ENCODE data around the gene PPP1R1B.
A peak's percentile ranks its signal among the peaks of the same experiment; 100 is the strongest.

Gene PPP1R1B

DNA sequence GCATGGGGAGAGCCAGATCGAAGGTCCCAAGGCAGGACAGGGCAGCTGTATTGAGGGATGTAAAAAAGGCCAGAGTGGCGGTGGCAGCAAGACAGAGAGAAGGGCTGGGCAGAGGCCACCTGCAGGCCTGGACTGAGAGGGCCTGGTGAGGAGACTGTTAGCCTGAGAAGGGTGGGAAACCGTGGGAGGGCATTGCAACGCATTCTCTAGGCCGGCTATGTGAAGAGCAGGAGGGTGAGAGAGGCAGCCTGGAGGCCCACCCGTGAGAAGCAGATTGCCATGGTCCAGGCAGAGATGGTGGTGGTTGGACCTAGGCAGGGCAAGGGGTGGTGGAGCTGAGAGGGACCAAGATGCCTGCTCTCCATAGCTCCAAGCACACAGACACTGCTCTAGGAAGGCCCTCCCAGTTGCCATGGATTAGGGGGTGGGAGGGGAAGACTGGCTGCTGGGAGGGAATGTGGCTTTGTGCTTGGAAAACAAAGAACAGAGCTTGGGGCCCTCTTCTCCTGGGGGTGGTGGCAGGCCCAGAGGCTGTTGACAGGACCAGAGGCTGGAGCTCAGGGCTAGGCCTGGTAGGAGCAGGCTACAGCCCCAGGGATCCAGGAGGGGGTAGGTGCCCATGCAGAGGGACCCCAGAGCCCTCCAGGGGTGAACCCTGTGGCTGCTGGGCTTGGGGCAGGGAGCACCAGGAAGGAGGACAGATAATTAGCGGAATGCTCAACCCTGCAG lies 26.0 kb downstream of the PPP1R1B start:
- Histone ChIP-seq H3K9ac (ENCODE audit: low read depth, low read length, poor library complexity, severe bottlenecking) (no peak overlapping the region), H3K79me2 (ENCODE audit: insufficient read depth, low read length) (peaks cover 5% of the 10 kb centered on the region; the same call in 1 of the 2 replicates), H3K4me3 (ENCODE audit: low read length, poor library complexity, severe bottlenecking) (no peak overlapping the region), H4K20me1 (ENCODE audit: insufficient read depth, low read length, poor library complexity, severe bottlenecking) (no peaks in the 10 kb centered on the region), H3F3A (ENCODE audit: low read depth) (no peaks in the 10 kb centered on the region), H3K4me2 (ENCODE audit: low read depth, low read length, poor library complexity, severe bottlenecking) (no peak overlapping the region), H2AFZ (ENCODE audit: low read length) (no peak overlapping the region), H3K9me3 (ENCODE audit: insufficient read depth, low read depth, low read length) (no peaks in the 10 kb centered on the region), H3K4me1 (ENCODE audit: insufficient read depth, low read length, poor library complexity, severe bottlenecking) (no peaks in the 10 kb centered on the region), H3K27me3 (ENCODE audit: insufficient read depth, low read length, poor library complexity, severe bottlenecking) (no peaks in the 10 kb centered on the region), H3K9me2 (replicated peaks; ENCODE audit: low read depth, low read length) (no peaks in the 10 kb centered on the region), H3K36me3 (ENCODE audit: insufficient read depth, low read length) (peaks cover 5% of the 10 kb centered on the region; the same call in 1 of the 2 replicates)
- TF ChIP-seq EZH2phosphoT487 (IDR thresholded peaks at IDR 0.05; ENCODE audit: borderline replicate concordance) = no peak
- TF ChIP-seq, protein P1, sequence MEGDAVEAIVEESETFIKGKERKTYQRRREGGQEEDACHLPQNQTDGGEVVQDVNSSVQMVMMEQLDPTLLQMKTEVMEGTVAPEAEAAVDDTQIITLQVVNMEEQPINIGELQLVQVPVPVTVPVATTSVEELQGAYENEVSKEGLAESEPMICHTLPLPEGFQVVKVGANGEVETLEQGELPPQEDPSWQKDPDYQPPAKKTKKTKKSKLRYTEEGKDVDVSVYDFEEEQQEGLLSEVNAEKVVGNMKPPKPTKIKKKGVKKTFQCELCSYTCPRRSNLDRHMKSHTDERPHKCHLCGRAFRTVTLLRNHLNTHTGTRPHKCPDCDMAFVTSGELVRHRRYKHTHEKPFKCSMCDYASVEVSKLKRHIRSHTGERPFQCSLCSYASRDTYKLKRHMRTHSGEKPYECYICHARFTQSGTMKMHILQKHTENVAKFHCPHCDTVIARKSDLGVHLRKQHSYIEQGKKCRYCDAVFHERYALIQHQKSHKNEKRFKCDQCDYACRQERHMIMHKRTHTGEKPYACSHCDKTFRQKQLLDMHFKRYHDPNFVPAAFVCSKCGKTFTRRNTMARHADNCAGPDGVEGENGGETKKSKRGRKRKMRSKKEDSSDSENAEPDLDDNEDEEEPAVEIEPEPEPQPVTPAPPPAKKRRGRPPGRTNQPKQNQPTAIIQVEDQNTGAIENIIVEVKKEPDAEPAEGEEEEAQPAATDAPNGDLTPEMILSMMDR (conservative IDR thresholded peaks at IDR 0.05; ENCODE audit: low read length) = no peak

DNA sequence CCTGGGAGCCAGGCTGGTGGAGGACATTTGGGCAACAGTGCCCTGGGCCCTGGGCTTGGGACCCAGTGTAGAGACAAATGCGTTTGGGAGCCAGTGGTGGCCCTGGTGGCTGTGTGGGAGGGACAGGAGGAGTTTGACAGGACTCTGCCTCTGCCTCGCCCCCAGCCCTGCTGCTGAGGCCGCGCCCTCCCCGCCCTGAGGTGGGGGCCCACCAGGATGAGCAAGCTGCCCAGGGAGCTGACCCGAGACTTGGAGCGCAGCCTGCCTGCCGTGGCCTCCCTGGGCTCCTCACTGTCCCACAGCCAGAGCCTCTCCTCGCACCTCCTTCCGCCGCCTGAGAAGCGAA lies 26.5 kb downstream of the PPP1R1B start:
- no peaks in the 10 kb centered on the region for H3K9me3 ChIP-seq (ENCODE audit: insufficient read depth, low read depth, low read length)
- H2AFZ ChIP-seq (ENCODE audit: low read length) = no peak overlapping the region
- H3K27me3 ChIP-seq (ENCODE audit: insufficient read depth, low read length, poor library complexity, severe bottlenecking) = no peaks in the 10 kb centered on the region
- no peaks in the 10 kb centered on the region for H3K4me1 ChIP-seq (ENCODE audit: insufficient read depth, low read length, poor library complexity, severe bottlenecking)
- no peak overlapping the region for H3K9ac ChIP-seq (ENCODE audit: low read depth, low read length, poor library complexity, severe bottlenecking)
- H3K9me2 ChIP-seq (replicated peaks; ENCODE audit: low read depth, low read length) = no peaks in the 10 kb centered on the region
- H3K4me2 ChIP-seq (ENCODE audit: low read depth, low read length, poor library complexity, severe bottlenecking) = no peak overlapping the region
- H3K4me3 ChIP-seq (ENCODE audit: low read length, poor library complexity, severe bottlenecking) = no peak overlapping the region
- H3K79me2 ChIP-seq (ENCODE audit: insufficient read depth, low read length) = 0 out of 2 replicates have a peak, but pooled peaks cover 4% of the 10 kb centered on the region
- peaks cover 10% of the 10 kb centered on the region; the same call in 1 of the 2 replicates for H3K36me3 ChIP-seq (ENCODE audit: insufficient read depth, low read length)
- no peak for TF ChIP-seq EZH2phosphoT487 (IDR thresholded peaks at IDR 0.05; ENCODE audit: borderline replicate concordance)
- TF ChIP-seq, protein P1 (conservative IDR thresholded peaks at IDR 0.05; ENCODE audit: low read length) = no peak
- H4K20me1 ChIP-seq (ENCODE audit: insufficient read depth, low read length, poor library complexity, severe bottlenecking) = no peaks in the 10 kb centered on the region
- H3F3A ChIP-seq (ENCODE audit: low read depth) = no peaks in the 10 kb centered on the region

DNA sequence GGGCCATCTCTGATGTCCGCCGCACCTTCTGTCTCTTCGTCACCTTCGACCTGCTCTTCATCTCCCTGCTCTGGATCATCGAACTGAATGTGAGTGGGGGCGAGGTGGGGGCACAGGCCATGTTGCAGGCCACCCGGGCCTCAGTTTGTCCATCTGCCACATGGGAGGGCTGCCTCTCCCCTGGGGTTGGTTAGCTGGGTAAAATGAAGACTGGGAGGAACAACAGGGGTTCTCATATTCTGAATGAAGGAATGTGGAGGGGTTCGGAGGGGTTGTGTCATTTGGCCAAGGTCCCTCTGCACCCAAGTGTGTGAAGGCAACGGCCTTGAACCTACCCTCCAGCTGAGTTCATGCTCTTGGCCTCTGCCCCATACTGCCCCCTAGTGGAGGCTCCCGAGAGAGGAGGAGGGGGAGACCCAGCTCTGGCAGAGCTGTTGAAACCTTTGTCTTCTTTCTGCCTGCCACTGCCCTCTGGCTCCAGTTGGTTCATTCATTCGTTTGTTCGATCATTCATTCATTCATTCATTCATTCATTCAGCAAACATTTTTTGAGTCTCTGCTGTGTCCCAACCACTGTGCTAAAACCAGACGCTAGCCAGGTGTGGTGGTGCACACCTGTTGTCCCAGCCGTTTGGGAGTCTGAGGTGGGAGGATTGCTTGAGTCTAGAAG lies 27.0 kb downstream of the PPP1R1B start:
- TF ChIP-seq, protein P1 (conservative IDR thresholded peaks at IDR 0.05; ENCODE audit: low read length) = peak; percentile 91
- no peak for TF ChIP-seq EZH2phosphoT487 (IDR thresholded peaks at IDR 0.05; ENCODE audit: borderline replicate concordance)
- Histone ChIP-seq H2AFZ (ENCODE audit: low read length) (no peak overlapping the region), H3K36me3 (ENCODE audit: insufficient read depth, low read length) (peaks cover 15% of the 10 kb centered on the region; the same call in 1 of the 2 replicates), H3K4me3 (ENCODE audit: low read length, poor library complexity, severe bottlenecking) (no peak overlapping the region), H4K20me1 (ENCODE audit: insufficient read depth, low read length, poor library complexity, severe bottlenecking) (no peaks in the 10 kb centered on the region), H3K79me2 (ENCODE audit: insufficient read depth, low read length) (no peaks in the 10 kb centered on the region), H3K4me2 (ENCODE audit: low read depth, low read length, poor library complexity, severe bottlenecking) (no peak overlapping the region), H3K4me1 (ENCODE audit: insufficient read depth, low read length, poor library complexity, severe bottlenecking) (no peaks in the 10 kb centered on the region), H3K9me3 (ENCODE audit: insufficient read depth, low read depth, low read length) (no peaks in the 10 kb centered on the region), H3K9ac (ENCODE audit: low read depth, low read length, poor library complexity, severe bottlenecking) (no peak overlapping the region), H3K27me3 (ENCODE audit: insufficient read depth, low read length, poor library complexity, severe bottlenecking) (no peaks in the 10 kb centered on the region), H3K9me2 (replicated peaks; ENCODE audit: low read depth, low read length) (no peaks in the 10 kb centered on the region), H3F3A (ENCODE audit: low read depth) (no peaks in the 10 kb centered on the region)

Data from Loucy (cell line).